ENCODE data around the gene B3GAT1. TPM values are rescaled to one million over a fixed set of nuclear protein-coding genes. Genes with fewer than 3 reads are reported as not detected.

The B3GAT1 gene
- total RNA-seq, 1 donor from 2014 or later, result 1.4 TPM

DNA sequence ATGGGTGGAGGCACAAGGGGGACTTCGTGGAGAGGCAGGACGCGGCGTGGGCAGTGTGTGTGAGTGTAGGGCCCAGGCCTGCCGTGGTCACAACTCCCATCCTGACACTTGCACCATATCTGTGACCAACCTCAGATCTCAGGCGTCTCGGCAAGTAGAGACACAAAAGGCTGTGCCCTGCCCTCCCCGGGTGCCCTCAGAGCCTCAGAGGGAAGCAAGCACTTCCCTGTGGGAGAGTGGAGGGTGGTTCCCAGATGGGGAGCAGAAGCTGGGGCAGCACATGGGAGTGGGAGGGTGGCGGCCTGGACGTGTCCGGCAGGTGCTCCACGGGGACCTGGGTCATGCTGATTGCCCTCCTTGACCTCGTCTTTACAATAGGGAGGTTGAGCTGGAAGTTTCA is 20.4 kb downstream of the B3GAT1 start:
- no peak overlapping the region for H3K4me3 ChIP-seq
- ATAC-seq, result no peak
- no peaks in the 10 kb centered on the region for H3K4me1 ChIP-seq
- no peak for DNase-seq
- TF ChIP-seq, protein P1, sequence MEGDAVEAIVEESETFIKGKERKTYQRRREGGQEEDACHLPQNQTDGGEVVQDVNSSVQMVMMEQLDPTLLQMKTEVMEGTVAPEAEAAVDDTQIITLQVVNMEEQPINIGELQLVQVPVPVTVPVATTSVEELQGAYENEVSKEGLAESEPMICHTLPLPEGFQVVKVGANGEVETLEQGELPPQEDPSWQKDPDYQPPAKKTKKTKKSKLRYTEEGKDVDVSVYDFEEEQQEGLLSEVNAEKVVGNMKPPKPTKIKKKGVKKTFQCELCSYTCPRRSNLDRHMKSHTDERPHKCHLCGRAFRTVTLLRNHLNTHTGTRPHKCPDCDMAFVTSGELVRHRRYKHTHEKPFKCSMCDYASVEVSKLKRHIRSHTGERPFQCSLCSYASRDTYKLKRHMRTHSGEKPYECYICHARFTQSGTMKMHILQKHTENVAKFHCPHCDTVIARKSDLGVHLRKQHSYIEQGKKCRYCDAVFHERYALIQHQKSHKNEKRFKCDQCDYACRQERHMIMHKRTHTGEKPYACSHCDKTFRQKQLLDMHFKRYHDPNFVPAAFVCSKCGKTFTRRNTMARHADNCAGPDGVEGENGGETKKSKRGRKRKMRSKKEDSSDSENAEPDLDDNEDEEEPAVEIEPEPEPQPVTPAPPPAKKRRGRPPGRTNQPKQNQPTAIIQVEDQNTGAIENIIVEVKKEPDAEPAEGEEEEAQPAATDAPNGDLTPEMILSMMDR (IDR thresholded peaks at IDR 0.05), result no peak
- no peak overlapping the region for H3K27ac ChIP-seq
- no peaks in the 10 kb centered on the region for H3K36me3 ChIP-seq
- H3K27me3 ChIP-seq (ENCODE audit: low read depth), result peaks cover 4% of the 10 kb centered on the region
- intact Hi-C loops (cut with DNase I), result no loop called here
- H3K9me3 ChIP-seq, result no peaks in the 10 kb centered on the region

DNA sequence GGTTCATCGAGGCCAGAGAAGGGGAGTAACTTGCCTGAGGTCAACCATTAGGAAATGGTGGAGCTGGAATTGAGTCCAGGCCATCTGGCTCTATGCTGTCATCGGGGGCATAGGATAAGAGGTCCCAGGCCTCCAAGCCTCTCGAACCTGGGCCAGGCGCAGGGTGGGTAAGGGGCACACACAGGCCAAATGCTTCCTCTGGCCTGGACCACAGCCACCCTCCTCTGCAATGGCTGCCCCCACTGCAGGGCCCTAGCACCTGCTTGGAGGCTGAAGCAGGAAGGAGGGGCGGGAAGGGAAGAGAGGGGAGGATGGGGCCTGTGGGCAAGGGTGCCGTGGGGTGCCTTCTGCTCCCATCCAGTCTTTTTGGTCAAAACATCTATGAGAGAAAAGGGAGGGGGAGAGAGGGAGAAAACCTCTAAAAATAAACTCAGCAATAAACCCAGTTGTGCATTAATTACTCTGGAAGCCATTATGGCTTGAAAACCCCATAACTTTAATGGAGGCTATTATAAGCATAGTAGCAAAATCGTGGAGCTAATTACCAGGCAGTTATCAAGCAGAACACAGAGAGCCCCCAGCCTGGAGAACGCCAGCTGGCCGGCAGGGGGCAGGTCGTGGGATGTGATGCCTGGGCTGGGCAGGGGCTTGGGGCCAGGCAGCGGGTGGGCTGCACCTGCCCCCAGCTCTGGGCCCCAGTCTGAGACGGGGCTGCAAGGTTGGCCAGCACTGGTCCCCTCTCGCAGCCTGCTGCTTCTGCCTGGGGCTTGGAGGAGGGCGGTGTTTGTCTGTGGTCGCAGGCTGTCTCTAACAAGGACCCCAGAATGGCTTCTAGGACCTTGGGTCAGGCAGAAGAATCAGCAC is 21.1 kb downstream of the B3GAT1 start:
- H3K4me3 ChIP-seq, result no peak overlapping the region
- no peak overlapping the region for H3K27ac ChIP-seq
- intact Hi-C loops (cut with DNase I), result no loop called here
- peaks cover 4% of the 10 kb centered on the region for H3K27me3 ChIP-seq (ENCODE audit: low read depth)
- no peaks in the 10 kb centered on the region for H3K36me3 ChIP-seq
- TF ChIP-seq, protein P1 (IDR thresholded peaks at IDR 0.05), result no peak
- H3K9me3 ChIP-seq, result no peaks in the 10 kb centered on the region
- ATAC-seq, result no peak
- DNase-seq, result no peak
- H3K4me1 ChIP-seq, result no peaks in the 10 kb centered on the region

DNA sequence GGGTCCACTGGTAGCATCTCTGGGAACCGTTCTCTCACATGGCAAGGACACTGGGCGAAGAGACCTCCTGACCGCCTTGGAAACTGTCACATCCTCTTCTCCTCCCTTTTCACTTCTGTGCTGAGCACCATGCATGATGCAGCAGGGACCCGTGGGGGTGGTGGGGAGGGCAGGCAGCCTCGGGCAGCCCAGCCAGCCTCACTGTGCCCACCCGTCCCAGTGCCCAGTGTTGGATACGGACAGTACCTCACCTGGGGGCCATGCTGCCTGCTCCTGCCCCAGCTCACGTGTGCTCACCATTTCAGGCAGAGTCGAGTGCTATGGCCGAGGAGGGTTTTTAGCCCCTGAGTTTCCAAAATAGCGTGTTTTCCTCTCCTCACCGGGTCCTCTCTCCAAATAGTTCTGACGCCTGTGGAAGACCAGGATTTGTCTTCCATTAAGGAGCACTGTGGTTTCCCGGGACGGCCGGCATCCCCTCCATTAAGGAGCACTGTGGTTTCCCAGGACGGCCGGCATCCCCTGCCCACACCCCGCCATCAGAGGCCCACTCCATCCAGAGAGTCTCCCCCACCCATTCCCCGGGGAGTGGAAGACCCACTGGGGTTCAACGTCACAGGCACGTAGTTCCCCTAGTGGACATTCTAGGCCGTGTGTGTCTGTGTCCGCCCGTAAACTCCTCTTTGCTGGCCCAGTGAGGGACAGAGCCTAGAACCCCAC is 22.4 kb downstream of the B3GAT1 start:
- Histone ChIP-seq H3K4me3 (no peak overlapping the region), H3K27ac (no peak overlapping the region), H3K4me1 (no peaks in the 10 kb centered on the region), H3K27me3 (ENCODE audit: low read depth) (peaks cover 15% of the 10 kb centered on the region), H3K36me3 (no peaks in the 10 kb centered on the region), H3K9me3 (no peaks in the 10 kb centered on the region)
- ATAC-seq (no peak), DNase-seq (no peak)
- intact Hi-C loops (cut with DNase I), result no loop called here
- TF ChIP-seq, protein P1 (IDR thresholded peaks at IDR 0.05), result no peak

DNA sequence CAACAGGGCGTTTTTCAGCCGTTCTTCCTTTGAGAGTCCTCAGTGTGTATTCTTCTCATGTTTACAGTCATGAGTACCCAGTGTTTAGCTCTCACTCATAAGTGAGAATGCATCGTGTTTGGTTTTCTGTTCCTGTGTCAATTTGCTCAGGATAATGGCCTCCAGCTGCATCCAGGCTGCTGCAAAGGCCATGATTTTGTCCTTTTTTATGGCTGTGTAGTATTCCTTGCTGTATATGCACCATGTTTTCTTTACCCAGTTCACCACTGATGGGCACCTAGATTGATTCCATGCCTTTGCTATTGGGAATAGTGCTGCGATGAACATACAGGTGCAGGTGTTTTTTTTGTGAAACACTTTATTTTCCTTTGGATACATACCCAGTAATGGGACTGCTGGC is 23.5 kb downstream of the B3GAT1 start:
- TF ChIP-seq, protein P1 (IDR thresholded peaks at IDR 0.05), result no peak
- Histone ChIP-seq H3K4me3 (no peak overlapping the region), H3K27ac (no peak overlapping the region), H3K9me3 (no peaks in the 10 kb centered on the region), H3K36me3 (no peaks in the 10 kb centered on the region), H3K27me3 (ENCODE audit: low read depth) (peaks cover 17% of the 10 kb centered on the region), H3K4me1 (no peaks in the 10 kb centered on the region)
- ATAC-seq, result no peak
- no peak for DNase-seq
- intact Hi-C loops (cut with DNase I), result no loop called here

DNA sequence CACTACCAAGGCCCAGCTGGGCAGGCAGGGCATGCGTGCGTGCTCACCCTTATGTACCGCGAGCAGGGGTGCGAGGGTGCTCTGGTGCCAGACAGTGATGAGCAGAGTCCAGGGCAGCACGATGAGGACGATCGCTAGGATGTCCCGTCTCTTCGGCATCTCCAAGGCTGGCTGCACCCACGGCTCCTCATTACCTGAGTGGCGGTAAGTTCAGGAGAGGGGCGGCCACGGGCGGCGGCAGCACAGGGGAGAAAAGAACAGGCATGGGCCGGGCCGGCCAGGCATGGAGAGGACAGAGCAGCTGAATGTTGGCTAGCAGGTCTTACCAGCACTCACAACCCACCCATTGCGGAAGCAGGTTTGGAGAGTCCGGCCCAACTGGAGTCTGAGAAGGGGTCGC is 24.5 kb downstream of the B3GAT1 start:
- DNase-seq (no peak), ATAC-seq (no peak)
- intact Hi-C loops (cut with DNase I), result no loop called here
- Histone ChIP-seq H3K9me3 (no peaks in the 10 kb centered on the region), H3K4me1 (no peaks in the 10 kb centered on the region), H3K4me3 (no peak overlapping the region), H3K36me3 (no peaks in the 10 kb centered on the region), H3K27ac (no peak overlapping the region), H3K27me3 (ENCODE audit: low read depth) (peaks cover 19% of the 10 kb centered on the region)
- TF ChIP-seq, protein P1 (IDR thresholded peaks at IDR 0.05), result no peak
